BJ (cell line): ENCODE measurements around the gene GTSE1. TPM values are rescaled to one million over a fixed set of nuclear protein-coding genes. Genes with fewer than 3 reads are reported as not detected.

Experiments used
- CTCF ChIA-PET: fragments of 350-600 bp; formaldehyde crosslinking; extraction: SDS; loops from one replicate; lab custom pipeline; 2021; ENCODE audit warnings: antibody characterized with exemption, inconsistent platforms; lab: Yijun Ruan, JAX
- POLR2A ChIA-PET: fragments of 300-600 bp; sonication (Branson Sonifier 250); formaldehyde crosslinking; extraction: SDS; loops from one replicate; lab custom pipeline; 2021; ENCODE audit warnings: antibody characterized with exemption; lab: Charles Lee
- DNase-seq: peaks from one replicate; pipeline ENCODE4 v3.0.0-alpha.2; 2011; ENCODE audit warnings: low read depth
- H3K27me3 ChIP-seq: 2 replicates; pipeline ENCODE4 v1.6.0; 2011; ENCODE audit warnings: low read length; ENCODE audit not compliant: control insufficient read depth, insufficient read depth
- H3K36me3 ChIP-seq: 2 replicates; pipeline ENCODE4 v1.5.1; 2011; ENCODE audit warnings: low read length; ENCODE audit not compliant: control insufficient read depth, insufficient read depth
- H3K4me3 ChIP-seq: 2 replicates; pipeline ENCODE4 v1.5.1; 2011; ENCODE audit warnings: low read depth, mild to moderate bottlenecking, control low read depth, low read length
- polyA plus RNA-seq: library from polyadenylated mRNA; depleted of rRNA; stranded (reverse); fragments of >200 nt; gene quantifications from 2 replicates; pipeline ENCODE4 v1.2.3, GENCODE V29; 2011
- TF ChIP-seq, protein P1 (sequence below): IDR thresholded peaks from 2 replicates; pipeline ENCODE4 v1.5.1; 2011; ENCODE audit warnings: low read depth, mild to moderate bottlenecking, control low read depth, inconsistent platforms, low read length, moderate library complexity; ENCODE audit not compliant: insufficient read depth

Gene GTSE1
- polyA plus RNA-seq, 1 experiment, result 12.2 TPM

DNA sequence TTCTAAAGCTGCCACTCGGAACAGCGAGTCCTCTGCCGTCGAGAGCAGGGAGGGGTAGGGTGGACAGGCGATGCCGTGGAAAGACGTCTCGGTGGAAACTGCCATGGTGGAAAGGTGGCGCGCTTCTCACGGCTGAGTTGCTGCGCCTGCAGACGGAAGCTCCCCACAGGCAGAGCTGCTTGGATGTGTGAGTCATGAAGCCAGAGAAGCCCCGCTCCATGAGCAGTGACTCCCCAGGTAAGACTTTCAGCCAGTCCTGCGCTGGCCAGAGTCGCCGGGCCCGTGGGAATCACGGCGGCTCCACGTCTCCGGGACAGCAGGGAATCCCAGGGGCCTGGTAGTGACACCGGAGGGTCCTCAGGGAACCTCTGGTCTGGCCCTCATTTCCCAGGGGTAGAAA is 34.8 kb downstream of the GTSE1 start:
- ChIA-PET POLR2A (no interaction called here), CTCF (interaction anchor here (0.7 to 2.5 kb wide), 3 partner anchors 36 to 210 kb away, joined by 3 to 10 read pairs (median 3); no protein-coding TSS in a partner anchor)
- H3K27me3 ChIP-seq, result no peaks in the 10 kb centered on the region
- TF ChIP-seq, protein P1, sequence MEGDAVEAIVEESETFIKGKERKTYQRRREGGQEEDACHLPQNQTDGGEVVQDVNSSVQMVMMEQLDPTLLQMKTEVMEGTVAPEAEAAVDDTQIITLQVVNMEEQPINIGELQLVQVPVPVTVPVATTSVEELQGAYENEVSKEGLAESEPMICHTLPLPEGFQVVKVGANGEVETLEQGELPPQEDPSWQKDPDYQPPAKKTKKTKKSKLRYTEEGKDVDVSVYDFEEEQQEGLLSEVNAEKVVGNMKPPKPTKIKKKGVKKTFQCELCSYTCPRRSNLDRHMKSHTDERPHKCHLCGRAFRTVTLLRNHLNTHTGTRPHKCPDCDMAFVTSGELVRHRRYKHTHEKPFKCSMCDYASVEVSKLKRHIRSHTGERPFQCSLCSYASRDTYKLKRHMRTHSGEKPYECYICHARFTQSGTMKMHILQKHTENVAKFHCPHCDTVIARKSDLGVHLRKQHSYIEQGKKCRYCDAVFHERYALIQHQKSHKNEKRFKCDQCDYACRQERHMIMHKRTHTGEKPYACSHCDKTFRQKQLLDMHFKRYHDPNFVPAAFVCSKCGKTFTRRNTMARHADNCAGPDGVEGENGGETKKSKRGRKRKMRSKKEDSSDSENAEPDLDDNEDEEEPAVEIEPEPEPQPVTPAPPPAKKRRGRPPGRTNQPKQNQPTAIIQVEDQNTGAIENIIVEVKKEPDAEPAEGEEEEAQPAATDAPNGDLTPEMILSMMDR, result no peak
- H3K4me3 ChIP-seq, result no peak overlapping the region
- no peaks in the 10 kb centered on the region; the same call in 1 of the 2 replicates for H3K36me3 ChIP-seq
- DNase-seq, result no peak

DNA sequence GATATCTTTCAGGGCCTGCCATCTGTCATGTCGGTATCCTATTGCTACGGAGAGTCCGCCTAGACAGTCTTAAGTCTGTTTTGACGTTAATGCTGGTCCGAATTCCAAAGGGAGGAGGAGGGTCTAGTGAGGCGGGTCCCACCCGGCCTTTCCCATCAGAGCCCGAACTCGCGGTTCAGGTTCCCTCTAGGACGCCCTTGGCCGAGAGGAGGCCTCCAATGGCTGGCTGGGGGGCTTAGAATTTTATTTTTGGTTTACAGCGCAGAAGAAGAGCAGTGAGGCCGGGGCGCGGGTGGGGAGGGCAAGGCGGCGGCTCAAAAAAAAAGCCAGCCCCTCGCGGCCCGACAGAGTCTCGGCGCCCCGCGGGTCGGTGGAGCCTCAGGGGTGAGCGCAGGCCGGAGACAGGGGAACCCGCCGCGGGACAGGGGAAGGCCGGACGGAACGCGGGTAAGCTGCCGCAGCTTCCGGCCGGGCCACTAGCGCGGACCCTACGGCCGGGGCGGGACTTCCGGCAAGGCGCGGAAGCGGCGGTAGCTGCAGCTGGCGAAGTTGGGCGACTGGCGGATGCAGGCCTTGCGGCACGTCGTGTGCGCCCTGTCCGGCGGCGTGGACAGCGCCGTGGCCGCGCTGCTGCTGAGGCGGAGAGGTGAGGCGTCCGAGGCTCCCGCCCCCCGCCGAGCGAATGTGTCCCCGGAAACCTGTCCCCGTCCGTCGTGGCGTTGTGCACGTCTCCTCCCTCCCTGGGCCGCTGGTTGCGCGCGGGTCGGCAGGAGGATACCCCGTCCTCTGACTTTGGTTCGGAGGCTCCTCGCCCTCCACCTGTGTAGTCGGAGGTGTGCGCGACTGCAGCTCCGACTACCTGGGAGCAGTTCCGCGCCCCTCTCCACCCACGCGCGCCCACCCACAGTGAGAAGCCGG is 38.8 kb downstream of the GTSE1 start, which contains the start of gene TRMU:
Gene TRMU (plus strand): TSS at position 514 of the 918 bp plus-strand sequence. CDS start 51 bp downstream, at position 565.
- peak; percentile 28 for DNase-seq
- TF ChIP-seq, protein P1, result no peak
- ChIA-PET CTCF (interaction anchor here (0.6 to 2.2 kb wide), 3 partner anchors 12 to 338 kb away, joined by 3 to 6 read pairs (median 3); no protein-coding TSS in a partner anchor), POLR2A (no interaction called here)
- peaks cover 10% of the 10 kb centered on the region for H3K36me3 ChIP-seq
- peak within 1 kb of the TSS; percentile 84 for H3K4me3 ChIP-seq
- no peaks in the 10 kb centered on the region for H3K27me3 ChIP-seq

DNA sequence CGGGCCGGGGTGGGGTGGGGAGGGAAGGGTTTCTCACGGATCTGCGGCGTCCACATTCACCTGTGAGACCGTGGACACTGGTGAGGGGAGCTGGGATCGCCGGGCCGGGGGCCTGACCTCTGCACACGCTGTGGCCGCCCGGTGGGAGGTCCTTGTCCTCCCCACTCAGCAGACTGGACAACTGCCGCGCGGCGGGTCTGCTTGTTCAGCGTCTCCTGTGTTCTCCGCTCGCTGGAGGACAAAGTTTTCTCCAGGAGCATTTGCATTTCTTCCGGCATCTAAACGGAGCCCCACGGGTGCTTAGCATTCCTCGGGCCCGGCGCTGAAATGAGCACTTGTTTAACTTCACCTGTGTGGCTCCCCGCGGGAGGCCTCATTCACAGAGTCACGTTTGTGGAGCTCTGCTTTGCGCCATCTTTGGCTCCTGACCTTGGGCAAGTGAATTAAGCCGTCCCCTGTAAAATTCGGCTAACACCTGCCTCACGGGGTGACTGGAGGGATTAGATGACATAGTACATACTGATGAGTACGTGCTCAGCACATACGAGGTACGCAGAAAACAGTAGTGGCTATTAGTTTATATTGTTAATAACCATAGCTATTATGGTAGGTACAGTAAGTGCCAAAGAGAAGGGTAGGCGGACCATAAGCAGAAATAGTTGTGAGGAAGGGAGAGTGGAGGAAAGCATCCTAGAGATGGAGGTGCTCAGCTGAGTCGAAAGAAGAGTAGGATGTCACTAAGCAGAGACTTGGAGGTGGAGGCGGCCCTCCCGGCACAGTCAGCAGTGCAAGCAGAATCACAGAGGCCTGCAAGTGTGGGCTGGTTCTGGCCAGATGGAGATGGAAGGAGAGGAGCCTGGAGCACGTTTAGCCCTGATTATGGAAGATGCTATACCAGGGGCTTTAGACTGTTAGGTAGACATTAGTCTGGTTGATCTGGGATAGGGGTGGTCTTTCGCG is 39.7 kb downstream of the GTSE1 start:
- ChIA-PET CTCF (interaction anchor here (0.5 to 2.2 kb wide), 6 partner anchors 13 to 339 kb away, joined by 3 to 6 read pairs (median 3); no protein-coding TSS in a partner anchor), POLR2A (no interaction called here)
- TF ChIP-seq, protein P1, result no peak
- no peaks in the 10 kb centered on the region for H3K27me3 ChIP-seq
- peaks cover 10% of the 10 kb centered on the region for H3K36me3 ChIP-seq
- no peak for DNase-seq
- peak overlapping the region; percentile 84 for H3K4me3 ChIP-seq

DNA sequence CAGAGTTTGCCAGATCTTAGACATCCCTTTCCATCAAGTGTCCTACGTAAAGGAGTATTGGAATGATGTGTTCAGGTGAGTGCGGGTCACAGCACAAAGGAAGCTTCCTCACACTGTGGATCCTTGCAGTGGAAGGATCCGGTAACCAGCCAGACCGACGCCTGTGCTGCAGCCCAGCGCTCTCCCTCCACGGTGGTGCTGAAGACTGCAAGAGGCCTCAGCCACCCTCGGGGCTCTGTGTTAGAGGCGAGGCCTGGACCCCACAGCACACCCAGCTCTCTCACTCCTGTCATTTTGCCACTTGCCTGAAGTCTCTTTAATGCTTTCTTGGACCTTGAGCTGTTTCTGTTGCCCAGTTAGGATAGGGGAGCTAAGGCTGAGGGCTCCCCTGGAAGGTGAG is 41.2 kb downstream of the GTSE1 start:
- CTCF ChIA-PET, result interaction anchor here (1.5 kb wide), 1 partner anchor 215 kb away, joined by 3 read pairs; no protein-coding TSS in a partner anchor
- Histone ChIP-seq H3K27me3 (no peaks in the 10 kb centered on the region), H3K4me3 (no peak overlapping the region), H3K36me3 (peaks cover 18% of the 10 kb centered on the region)
- DNase-seq, result no peak
- POLR2A ChIA-PET, result interaction anchor here (0.5 kb wide), 1 partner anchor 166 kb away, joined by 4 read pairs; no protein-coding TSS in a partner anchor
- TF ChIP-seq, protein P1, result no peak
